Measurements from ENCODE around the gene MRPL11.

DNA sequence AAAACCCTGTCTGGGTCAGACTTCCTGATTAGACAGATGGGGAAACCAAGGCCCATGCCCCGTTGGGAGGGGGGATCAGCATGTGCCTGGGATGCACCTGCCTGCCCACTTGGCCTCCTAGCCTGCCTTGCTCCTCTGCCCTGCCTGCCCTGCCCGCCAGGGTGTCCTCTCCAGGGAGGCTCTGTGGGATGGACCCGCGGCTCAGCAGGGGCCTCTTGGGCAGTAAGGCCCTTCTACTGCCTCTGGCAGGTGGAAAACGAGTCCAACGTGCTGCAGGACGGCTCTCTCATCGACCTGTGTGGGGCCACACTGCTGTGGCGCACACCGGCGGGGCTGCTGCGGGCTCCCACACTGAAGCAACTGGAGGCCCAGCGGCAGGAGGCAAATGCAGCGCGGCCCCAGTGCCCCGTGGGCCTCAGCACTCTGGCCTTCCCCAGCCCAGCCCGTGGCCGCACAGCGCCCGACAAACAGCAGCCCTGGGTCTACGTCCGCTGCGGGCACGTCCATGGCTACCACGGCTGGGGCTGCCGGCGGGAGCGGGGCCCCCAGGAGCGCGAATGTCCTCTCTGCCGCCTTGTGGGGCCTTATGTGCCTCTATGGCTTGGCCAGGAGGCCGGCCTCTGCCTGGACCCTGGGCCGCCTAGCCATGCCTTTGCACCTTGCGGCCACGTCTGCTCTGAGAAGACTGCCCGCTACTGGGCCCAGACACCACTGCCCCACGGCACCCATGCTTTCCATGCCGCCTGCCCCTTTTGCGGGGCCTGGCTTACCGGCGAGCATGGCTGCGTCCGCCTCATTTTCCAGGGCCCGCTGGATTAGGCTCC, 36.9 kb upstream of the MRPL11 start:
- TF ChIP-seq, protein P1, sequence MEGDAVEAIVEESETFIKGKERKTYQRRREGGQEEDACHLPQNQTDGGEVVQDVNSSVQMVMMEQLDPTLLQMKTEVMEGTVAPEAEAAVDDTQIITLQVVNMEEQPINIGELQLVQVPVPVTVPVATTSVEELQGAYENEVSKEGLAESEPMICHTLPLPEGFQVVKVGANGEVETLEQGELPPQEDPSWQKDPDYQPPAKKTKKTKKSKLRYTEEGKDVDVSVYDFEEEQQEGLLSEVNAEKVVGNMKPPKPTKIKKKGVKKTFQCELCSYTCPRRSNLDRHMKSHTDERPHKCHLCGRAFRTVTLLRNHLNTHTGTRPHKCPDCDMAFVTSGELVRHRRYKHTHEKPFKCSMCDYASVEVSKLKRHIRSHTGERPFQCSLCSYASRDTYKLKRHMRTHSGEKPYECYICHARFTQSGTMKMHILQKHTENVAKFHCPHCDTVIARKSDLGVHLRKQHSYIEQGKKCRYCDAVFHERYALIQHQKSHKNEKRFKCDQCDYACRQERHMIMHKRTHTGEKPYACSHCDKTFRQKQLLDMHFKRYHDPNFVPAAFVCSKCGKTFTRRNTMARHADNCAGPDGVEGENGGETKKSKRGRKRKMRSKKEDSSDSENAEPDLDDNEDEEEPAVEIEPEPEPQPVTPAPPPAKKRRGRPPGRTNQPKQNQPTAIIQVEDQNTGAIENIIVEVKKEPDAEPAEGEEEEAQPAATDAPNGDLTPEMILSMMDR (IDR thresholded peaks at IDR 0.05) = no peak
- no peak for TF ChIP-seq POLR2A (IDR thresholded peaks at IDR 0.05)

Data from Peyer's patch (tissue), 4 donors.